ENCODE measurements around the gene COL2A1.

COL2A1 gene

DNA sequence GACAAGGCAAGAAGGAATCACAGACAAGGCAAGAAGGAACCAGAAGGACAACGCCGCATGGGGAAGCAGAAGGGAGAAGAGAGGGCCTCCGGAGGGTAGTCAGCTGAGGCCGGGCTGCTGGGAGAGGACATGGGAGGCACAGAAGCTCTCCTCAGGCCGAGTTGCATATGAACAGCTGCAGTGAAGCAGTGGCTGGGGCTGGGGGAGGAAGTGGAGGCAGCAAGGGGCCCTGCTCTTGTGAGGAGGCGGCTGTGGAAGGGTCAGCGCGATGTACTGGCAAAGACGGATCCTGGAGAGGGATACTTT is 62.8 kb downstream of the COL2A1 start:
- ATAC-seq, result no peak
- TF ChIP-seq RARB (CRISPR knock-in tag; IDR thresholded peaks at IDR 0.05), result no peak
- TF ChIP-seq ESRRG (CRISPR knock-in tag; IDR thresholded peaks at IDR 0.05), result no peak
- TF ChIP-seq, protein P1, sequence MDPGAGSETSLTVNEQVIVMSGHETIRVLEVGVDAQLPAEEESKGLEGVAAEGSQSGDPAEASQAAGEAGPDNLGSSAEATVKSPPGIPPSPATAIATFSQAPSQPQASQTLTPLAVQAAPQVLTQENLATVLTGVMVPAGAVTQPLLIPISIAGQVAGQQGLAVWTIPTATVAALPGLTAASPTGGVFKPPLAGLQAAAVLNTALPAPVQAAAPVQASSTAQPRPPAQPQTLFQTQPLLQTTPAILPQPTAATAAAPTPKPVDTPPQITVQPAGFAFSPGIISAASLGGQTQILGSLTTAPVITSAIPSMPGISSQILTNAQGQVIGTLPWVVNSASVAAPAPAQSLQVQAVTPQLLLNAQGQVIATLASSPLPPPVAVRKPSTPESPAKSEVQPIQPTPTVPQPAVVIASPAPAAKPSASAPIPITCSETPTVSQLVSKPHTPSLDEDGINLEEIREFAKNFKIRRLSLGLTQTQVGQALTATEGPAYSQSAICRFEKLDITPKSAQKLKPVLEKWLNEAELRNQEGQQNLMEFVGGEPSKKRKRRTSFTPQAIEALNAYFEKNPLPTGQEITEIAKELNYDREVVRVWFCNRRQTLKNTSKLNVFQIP (CRISPR knock-in tag; IDR thresholded peaks at IDR 0.05; ENCODE audit: borderline replicate concordance, low read depth), result no peak
- no peak for TF ChIP-seq ZNF70 (CRISPR knock-in tag; IDR thresholded peaks at IDR 0.05)
- TF ChIP-seq, protein P2, sequence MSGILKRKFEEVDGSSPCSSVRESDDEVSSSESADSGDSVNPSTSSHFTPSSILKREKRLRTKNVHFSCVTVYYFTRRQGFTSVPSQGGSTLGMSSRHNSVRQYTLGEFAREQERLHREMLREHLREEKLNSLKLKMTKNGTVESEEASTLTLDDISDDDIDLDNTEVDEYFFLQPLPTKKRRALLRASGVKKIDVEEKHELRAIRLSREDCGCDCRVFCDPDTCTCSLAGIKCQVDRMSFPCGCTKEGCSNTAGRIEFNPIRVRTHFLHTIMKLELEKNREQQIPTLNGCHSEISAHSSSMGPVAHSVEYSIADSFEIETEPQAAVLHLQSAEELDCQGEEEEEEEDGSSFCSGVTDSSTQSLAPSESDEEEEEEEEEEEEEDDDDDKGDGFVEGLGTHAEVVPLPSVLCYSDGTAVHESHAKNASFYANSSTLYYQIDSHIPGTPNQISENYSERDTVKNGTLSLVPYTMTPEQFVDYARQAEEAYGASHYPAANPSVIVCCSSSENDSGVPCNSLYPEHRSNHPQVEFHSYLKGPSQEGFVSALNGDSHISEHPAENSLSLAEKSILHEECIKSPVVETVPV (CRISPR knock-in tag; IDR thresholded peaks at IDR 0.05), result no peak
- no peak for TF ChIP-seq ZFP30 (CRISPR knock-in tag; IDR thresholded peaks at IDR 0.05)
- no peak for TF ChIP-seq ZC3H10 (CRISPR knock-in tag; IDR thresholded peaks at IDR 0.05)
- no peak for TF ChIP-seq TCF4 (CRISPR knock-in tag; IDR thresholded peaks at IDR 0.05; ENCODE audit: borderline replicate concordance)
- no peak for TF ChIP-seq ARNTL (CRISPR knock-in tag; IDR thresholded peaks at IDR 0.05; ENCODE audit: borderline replicate concordance, low read depth)
- TF ChIP-seq, protein P3, sequence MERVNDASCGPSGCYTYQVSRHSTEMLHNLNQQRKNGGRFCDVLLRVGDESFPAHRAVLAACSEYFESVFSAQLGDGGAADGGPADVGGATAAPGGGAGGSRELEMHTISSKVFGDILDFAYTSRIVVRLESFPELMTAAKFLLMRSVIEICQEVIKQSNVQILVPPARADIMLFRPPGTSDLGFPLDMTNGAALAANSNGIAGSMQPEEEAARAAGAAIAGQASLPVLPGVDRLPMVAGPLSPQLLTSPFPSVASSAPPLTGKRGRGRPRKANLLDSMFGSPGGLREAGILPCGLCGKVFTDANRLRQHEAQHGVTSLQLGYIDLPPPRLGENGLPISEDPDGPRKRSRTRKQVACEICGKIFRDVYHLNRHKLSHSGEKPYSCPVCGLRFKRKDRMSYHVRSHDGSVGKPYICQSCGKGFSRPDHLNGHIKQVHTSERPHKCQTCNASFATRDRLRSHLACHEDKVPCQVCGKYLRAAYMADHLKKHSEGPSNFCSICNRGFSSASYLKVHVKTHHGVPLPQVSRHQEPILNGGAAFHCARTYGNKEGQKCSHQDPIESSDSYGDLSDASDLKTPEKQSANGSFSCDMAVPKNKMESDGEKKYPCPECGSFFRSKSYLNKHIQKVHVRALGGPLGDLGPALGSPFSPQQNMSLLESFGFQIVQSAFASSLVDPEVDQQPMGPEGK (CRISPR knock-in tag; IDR thresholded peaks at IDR 0.05; ENCODE audit: borderline replicate concordance), result no peak
- TF ChIP-seq ZNF8 (CRISPR knock-in tag; IDR thresholded peaks at IDR 0.05), result no peak
- TF ChIP-seq BACH2 (CRISPR knock-in tag; IDR thresholded peaks at IDR 0.05; ENCODE audit: borderline replicate concordance), result no peak
- no peak for TF ChIP-seq PPARA (CRISPR knock-in tag; IDR thresholded peaks at IDR 0.05; ENCODE audit: borderline replicate concordance)
- TF ChIP-seq ZNF565 (CRISPR knock-in tag; conservative IDR thresholded peaks at IDR 0.05; ENCODE audit: low read depth), result no peak

DNA sequence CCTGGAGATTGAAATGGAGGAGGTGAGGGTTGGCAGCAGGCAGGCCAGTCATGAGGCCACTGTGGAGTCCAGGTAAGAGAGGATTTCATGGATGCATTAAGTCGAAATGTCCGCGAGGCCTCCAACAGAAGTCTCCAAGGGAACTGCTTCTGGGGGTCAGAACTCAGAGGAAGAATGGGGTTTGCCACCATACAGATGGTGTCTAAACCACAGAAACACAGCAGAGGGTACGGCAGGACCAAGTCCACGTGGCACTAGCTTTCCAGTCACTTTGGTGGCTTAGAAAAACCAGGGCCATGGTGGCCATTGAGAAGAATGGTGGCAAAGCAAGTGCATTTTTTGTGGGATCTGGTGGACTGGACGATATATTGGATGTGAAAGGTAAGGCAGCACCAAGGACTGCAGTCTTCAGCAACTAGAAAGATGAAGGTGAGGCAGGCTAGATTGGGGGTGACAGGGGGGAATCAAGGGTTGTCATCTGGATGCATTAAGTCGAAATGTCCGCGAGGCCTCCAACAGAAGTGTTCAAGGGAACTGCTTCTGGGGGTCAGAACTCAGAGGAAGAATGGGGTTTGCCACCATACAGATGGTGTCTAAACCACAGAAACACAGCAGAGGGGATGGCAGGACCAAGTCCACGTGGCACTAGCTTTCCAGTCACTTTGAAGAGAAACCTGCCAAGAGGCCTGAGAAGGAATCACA is 63.4 kb downstream of the COL2A1 start:
- TF ChIP-seq, protein P1 (CRISPR knock-in tag; IDR thresholded peaks at IDR 0.05; ENCODE audit: borderline replicate concordance, low read depth), result no peak
- TF ChIP-seq ZNF565 (CRISPR knock-in tag; conservative IDR thresholded peaks at IDR 0.05; ENCODE audit: low read depth) (no peak), BACH2 (CRISPR knock-in tag; IDR thresholded peaks at IDR 0.05; ENCODE audit: borderline replicate concordance) (no peak), SNAI2 (CRISPR knock-in tag; IDR thresholded peaks at IDR 0.05) (no peak), GLIS3 (CRISPR knock-in tag; IDR thresholded peaks at IDR 0.05) (no peak), OSR1 (CRISPR knock-in tag; IDR thresholded peaks at IDR 0.05) (no peak)
- TF ChIP-seq, protein P4, sequence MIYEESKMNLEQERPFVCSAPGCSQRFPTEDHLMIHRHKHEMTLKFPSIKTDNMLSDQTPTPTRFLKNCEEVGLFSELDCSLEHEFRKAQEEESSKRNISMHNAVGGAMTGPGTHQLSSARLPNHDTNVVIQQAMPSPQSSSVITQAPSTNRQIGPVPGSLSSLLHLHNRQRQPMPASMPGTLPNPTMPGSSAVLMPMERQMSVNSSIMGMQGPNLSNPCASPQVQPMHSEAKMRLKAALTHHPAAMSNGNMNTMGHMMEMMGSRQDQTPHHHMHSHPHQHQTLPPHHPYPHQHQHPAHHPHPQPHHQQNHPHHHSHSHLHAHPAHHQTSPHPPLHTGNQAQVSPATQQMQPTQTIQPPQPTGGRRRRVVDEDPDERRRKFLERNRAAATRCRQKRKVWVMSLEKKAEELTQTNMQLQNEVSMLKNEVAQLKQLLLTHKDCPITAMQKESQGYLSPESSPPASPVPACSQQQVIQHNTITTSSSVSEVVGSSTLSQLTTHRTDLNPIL (CRISPR knock-in tag; IDR thresholded peaks at IDR 0.05; ENCODE audit: low read depth), result no peak
- TF ChIP-seq, protein P5, sequence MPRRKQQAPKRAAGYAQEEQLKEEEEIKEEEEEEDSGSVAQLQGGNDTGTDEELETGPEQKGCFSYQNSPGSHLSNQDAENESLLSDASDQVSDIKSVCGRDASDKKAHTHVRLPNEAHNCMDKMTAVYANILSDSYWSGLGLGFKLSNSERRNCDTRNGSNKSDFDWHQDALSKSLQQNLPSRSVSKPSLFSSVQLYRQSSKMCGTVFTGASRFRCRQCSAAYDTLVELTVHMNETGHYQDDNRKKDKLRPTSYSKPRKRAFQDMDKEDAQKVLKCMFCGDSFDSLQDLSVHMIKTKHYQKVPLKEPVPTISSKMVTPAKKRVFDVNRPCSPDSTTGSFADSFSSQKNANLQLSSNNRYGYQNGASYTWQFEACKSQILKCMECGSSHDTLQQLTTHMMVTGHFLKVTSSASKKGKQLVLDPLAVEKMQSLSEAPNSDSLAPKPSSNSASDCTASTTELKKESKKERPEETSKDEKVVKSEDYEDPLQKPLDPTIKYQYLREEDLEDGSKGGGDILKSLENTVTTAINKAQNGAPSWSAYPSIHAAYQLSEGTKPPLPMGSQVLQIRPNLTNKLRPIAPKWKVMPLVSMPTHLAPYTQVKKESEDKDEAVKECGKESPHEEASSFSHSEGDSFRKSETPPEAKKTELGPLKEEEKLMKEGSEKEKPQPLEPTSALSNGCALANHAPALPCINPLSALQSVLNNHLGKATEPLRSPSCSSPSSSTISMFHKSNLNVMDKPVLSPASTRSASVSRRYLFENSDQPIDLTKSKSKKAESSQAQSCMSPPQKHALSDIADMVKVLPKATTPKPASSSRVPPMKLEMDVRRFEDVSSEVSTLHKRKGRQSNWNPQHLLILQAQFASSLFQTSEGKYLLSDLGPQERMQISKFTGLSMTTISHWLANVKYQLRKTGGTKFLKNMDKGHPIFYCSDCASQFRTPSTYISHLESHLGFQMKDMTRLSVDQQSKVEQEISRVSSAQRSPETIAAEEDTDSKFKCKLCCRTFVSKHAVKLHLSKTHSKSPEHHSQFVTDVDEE (CRISPR knock-in tag; IDR thresholded peaks at IDR 0.05), result no peak
- TF ChIP-seq, protein P2 (CRISPR knock-in tag; IDR thresholded peaks at IDR 0.05), result no peak
- TF ChIP-seq, protein P3 (CRISPR knock-in tag; IDR thresholded peaks at IDR 0.05; ENCODE audit: borderline replicate concordance), result no peak
- ATAC-seq, result no peak
